8988T (cell line): ENCODE measurements around the gene CNOT2.
"Not testable (repeated sequence)": the region's sequence is repeated elsewhere in the genome, so short reads cannot be mapped to it uniquely, and the experiment has no call there.

Experiments
- DNase-seq: peaks from one replicate; pipeline ENCODE4 v3.0.0; 2011

Gene CNOT2

DNA sequence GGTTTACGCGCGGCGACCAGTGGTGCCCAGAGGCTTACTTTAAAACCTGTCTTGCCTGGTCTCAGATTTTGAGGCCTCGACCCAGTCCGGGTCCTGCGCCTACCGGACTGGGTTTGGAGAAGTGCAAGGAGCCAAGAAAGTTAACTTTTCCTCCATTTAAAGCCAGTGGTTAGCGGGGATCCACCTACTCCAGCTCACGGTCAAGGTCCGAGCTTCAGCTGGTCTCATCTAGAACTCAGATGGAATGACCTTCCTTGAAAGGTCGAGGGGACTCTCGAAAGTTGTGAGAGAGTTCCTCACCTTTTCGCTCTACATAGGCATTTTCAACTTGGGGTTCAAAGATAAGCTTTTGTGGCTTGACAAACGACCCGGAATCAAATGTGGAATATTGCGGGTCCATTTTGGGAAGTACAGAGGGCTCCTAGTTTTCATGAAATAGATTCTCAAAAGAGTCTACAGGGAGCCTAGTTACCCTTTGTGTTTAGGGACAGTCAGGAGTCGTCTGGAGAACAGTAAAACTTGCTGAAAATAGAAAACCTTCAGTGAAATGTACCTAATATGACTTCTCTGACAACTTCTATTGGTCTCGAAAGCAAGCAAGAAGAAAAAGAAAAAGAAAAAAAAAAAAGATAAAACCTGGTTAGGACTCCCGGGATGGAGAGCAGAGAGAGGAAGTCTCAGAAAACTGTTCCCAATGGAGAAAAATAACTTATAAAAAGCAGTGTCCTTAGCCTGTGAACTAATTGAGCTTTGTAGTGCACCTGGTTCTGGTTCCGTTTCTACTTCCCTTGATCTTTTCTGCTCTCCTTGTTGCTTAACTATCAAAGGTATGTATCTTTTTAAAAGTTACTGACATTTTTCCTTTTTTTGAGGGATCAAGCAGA is 124.3 kb downstream of the CNOT2 start:
- no peak for DNase-seq

DNA sequence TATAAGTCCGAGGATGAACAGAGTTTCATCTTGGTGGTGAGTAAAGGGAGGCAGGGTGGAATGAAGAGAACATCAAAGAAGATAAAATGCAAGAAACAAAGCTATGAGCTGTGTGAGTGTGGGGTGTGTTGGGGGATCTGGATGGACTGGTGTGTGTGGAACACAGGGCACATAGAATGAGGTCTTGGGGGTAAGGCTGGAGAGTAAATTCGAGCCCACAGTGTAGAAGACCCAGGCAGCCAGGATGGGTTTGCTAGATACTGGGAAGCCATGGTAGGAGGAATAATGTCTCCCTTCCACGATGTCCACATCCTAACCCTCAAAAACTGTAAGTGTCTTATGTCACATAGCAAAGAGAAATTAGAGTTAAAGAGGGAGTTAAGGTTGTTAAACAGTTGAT is 129.6 kb downstream of the CNOT2 start:
- no peak for DNase-seq

DNA sequence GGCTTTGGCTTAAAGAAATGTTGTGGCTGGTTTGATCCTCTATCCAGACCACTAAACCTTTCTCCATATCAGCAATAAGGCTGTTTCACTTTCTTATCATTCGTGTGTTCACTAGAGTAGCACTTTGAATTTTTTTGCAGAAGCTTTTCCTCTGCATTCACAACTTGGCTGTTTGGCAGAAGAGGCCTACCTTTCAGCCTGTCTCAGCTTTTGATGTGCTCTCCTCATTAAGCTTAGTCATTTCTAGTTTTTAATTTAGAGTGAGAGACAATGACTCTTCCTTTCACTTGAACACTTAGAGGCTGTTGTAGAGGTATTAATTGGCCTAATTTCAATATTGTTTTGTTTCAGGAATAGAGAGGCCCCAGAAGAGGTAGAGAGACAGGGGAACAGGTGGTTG is 136.6 kb downstream of the CNOT2 start:
- no peak for DNase-seq

DNA sequence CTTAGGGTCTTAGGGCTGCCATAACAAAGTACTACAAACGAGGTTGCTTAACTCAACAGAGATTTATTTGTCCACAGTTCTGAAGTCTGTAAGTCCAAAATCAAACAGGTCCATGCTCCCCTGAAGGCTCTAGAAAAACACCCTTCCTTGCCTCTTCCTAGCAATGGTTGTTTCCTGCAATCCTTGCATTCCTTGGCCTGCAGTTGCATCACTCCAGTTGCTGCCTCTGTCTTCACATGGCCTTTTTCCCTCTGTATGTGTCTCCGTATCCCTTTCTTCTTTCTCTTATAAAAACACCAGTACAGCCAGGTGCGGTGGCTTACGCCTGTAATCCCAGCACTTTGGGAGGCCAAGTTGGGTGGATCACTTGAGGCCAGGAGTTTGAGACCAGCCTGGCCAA is 140.3 kb downstream of the CNOT2 start:
- no peak for DNase-seq

- DNase-seq = no peak
Observed at GRCh38 chr12:70383886-70384285, 140.7 kb downstream of the CNOT2 start.

- no peak for DNase-seq
Observed at GRCh38 chr12:70386771-70387170, 143.5 kb downstream of the CNOT2 start.

DNA sequence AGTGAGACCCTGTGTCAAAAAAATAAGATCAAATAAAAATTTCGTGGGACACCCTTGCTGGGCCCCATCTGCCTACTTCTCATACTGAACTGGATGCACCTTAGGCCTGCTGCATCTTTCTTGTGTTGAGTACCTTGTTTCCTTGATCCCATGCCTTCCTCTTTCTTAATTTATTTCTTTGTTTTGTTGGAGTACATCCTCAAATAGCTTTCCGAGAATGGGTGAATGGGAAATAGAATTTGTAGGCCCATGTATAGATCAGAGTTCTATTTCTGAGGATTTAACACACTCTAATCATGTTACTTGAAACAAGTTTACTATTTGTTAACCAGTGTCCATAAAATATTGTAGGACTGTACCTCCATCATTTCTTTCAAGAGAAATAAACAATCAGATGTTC is 146.4 kb downstream of the CNOT2 start:
- DNase-seq = no peak

DNA sequence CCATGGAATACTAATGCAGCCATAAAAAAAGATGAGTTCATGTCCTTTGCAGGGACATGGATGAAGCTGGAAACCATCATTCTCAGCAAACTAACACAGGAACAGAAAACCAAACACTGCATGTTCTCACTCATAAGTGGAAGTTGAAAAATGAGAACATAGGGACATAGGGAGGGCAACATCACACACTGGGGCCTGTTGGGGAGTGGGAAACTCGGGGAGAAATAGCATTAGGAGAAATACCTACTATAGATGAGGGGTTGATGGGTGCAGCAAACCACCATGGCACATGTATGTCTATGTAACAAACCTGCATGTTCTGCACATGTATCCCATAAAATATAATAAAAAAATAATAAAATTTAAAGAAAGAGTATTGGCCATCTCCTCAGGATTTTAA is 149.4 kb downstream of the CNOT2 start:
- not testable (repeated sequence) for DNase-seq

- no peak for DNase-seq
Observed at GRCh38 chr12:70393787-70394499, 150.7 kb downstream of the CNOT2 start.

GRCh38 chr12:70398002-70398401 is 154.8 kb downstream of the CNOT2 start:
- no peak for DNase-seq

DNA sequence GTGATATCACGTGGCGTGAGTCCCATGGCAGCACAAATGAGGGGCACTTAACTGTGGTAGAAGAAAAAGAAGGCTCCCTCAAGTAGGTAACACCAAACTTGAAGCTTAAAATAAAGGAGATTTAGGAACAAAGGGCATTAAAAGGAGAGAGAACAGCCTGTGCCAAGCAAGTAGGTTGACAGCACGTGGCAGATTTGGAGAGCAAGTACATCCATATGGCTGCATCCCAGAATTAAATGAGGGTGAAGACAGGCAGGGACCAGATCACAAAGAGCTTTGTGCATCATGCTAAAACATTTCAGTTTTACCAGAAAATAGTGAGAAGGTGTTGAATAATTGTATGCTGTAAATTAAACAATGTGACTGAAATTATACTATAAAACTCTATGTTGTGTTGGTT is 155.6 kb downstream of the CNOT2 start:
- DNase-seq = no peak

- no peak for DNase-seq
Observed at GRCh38 chr12:70399311-70399710, 156.1 kb downstream of the CNOT2 start.

GRCh38 chr12:70400124-70400523 is 156.9 kb downstream of the CNOT2 start:
- no peak for DNase-seq

DNA sequence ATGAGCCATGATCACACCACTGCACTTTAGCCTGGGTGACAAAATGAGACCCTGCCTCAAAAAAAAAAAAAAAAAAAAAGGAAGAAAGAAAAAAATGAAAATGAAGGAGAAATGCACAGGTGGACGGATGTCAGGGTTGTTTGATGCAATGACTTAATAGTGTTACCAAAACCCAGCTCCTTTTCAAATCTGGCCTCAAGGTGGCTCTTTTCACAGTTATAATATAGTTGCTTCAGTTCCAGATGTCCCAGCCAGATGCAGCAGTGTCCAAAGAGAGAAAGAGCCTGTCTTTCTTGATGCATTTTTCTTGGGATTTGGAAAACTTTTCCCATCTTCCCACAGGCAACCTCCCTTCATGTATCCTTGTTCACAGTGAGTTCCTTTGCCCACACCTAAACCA is 159.4 kb downstream of the CNOT2 start:
- DNase-seq = no peak

GRCh38 chr12:70403826-70404225 is 160.6 kb downstream of the CNOT2 start:
- no peak for DNase-seq
